T-helper 17 cell (primary cell): ENCODE results near the gene ANKLE1. TPM values are rescaled to one million over a fixed set of nuclear protein-coding genes. Genes with fewer than 3 reads are reported as not detected.

Experiments used
- ATAC-seq: fragments of 150-1000 bp; cut with Tn5 transposase; 2 replicates; pipeline ENCODE4 v1.10.0; 2021; ENCODE audit warnings: mild to moderate bottlenecking, moderate library complexity
- DNase-seq, 3 donors: peaks; one replicate each; pipeline versions ENCODE4 v3.0.0 to v3.0.0-alpha.2; 2020 to 2021
- H3K9me3 ChIP-seq: one replicate; pipeline ENCODE4 v1.7.0; 2013; ENCODE audit warnings: low read length, mild to moderate bottlenecking; ENCODE audit not compliant: control insufficient read depth, poor library complexity, severe bottlenecking
- H3K27ac Mint-ChIP-seq: one replicate; pipeline ENCODE4 v1.8.0; 2022; ENCODE audit warnings: mild to moderate bottlenecking, moderate library complexity, mixed read lengths
- H3K27me3 Mint-ChIP-seq: one replicate; pipeline ENCODE4 v1.8.0; 2022; ENCODE audit warnings: mixed read lengths
- H3K36me3 Mint-ChIP-seq: one replicate; pipeline ENCODE4 v1.8.0; 2022; ENCODE audit warnings: low read depth, mixed read lengths
- H3K4me1 Mint-ChIP-seq: one replicate; pipeline ENCODE4 v1.8.0; 2022; ENCODE audit warnings: mild to moderate bottlenecking, mixed read lengths
- H3K4me3 Mint-ChIP-seq: one replicate; pipeline ENCODE4 v1.8.0; 2022; ENCODE audit warnings: mild to moderate bottlenecking, moderate library complexity, mixed read lengths
- total RNA-seq, 4 donors: library from RNA in 2 of 4; stranded (reverse) in 2 of 4; gene quantifications; one replicate each; pipeline ENCODE4 v1.2.3 and lab custom pipeline; 2022 to 2026

ANKLE1 gene
- total RNA-seq, 2 donors from 2014 or later, result 1.4 to 2.0 TPM

- Mint-ChIP-seq H3K4me1 (peaks cover 21% of the 10 kb centered on the region), H3K36me3 (peaks cover 2% of the 10 kb centered on the region), H3K27ac (no peak overlapping the region), H3K4me3 (peak overlapping the region; percentile 15), H3K27me3 (no peaks in the 10 kb centered on the region)
- H3K9me3 ChIP-seq, result no peaks in the 10 kb centered on the region
- DNase-seq, result no peak
- no peak for ATAC-seq
Measured at GRCh38 chr19:17332677-17333581, 51.2 kb downstream of the ANKLE1 start.

- DNase-seq (peak in 2 of 3 donors; percentile 51 to 53), ATAC-seq (peak; percentile 29)
- H3K4me1 Mint-ChIP-seq, result peaks cover 23% of the 10 kb centered on the region
- H3K27ac Mint-ChIP-seq, result no peak overlapping the region
- no peaks in the 10 kb centered on the region for H3K9me3 ChIP-seq
- no peaks in the 10 kb centered on the region for H3K27me3 Mint-ChIP-seq
- H3K4me3 Mint-ChIP-seq, result peak overlapping the region; percentile 92
- peaks cover 2% of the 10 kb centered on the region for H3K36me3 Mint-ChIP-seq
Measured at GRCh38 chr19:17333611-17334413, 52.1 kb downstream of the ANKLE1 start.

- ATAC-seq, result peak; percentile 68
- H3K27ac Mint-ChIP-seq, result no peak within 1 kb of the TSS
- H3K36me3 Mint-ChIP-seq, result peaks cover 2% of the 10 kb centered on the region
- H3K4me1 Mint-ChIP-seq, result peaks cover 22% of the 10 kb centered on the region
- H3K27me3 Mint-ChIP-seq, result no peaks in the 10 kb centered on the region
- no peaks in the 10 kb centered on the region for H3K9me3 ChIP-seq
- H3K4me3 Mint-ChIP-seq, result peak within 1 kb of the TSS; percentile 92
- peak; percentile 85 to 96 (median 88) for DNase-seq
Measured at GRCh38 chr19:17334414-17335409, 53.0 kb downstream of the ANKLE1 start, which contains the start of gene ANO8. ANO8 (minus strand) TSS chr19:17334855; CDS start chr19:17334670, 185 bp downstream.

- H3K4me3 Mint-ChIP-seq, result peak overlapping the region; percentile 28
- H3K4me1 Mint-ChIP-seq, result peaks cover 23% of the 10 kb centered on the region
- ATAC-seq (no peak), DNase-seq (no peak)
- H3K9me3 ChIP-seq, result no peaks in the 10 kb centered on the region
- H3K27me3 Mint-ChIP-seq, result no peaks in the 10 kb centered on the region
- H3K36me3 Mint-ChIP-seq, result peaks cover 2% of the 10 kb centered on the region
- H3K27ac Mint-ChIP-seq, result no peak overlapping the region
Measured at GRCh38 chr19:17335575-17335974, 53.9 kb downstream of the ANKLE1 start.

Other genes starting within 250 kb of the ANKLE1 start
- 10 to 100 TPM; 18.4 to 26.2 TPM for gene HAUS8, start 206.4 kb upstream of the ANKLE1 start, total RNA-seq
- 100 to 1,000 TPM; 202 to 220 TPM for gene MYO9B, start 206.1 kb upstream of the ANKLE1 start, total RNA-seq
- 10 to 100 TPM; 21.7 to 23.1 TPM for gene USE1, start 66.5 kb upstream of the ANKLE1 start, total RNA-seq
- 10 to 100 TPM; 13.9 to 14.9 TPM for gene OCEL1, start 55.7 kb upstream of the ANKLE1 start, total RNA-seq
- 1 to 10 TPM; 1.8 to 2.1 TPM for gene NR2F6, start 36.0 kb upstream of the ANKLE1 start, total RNA-seq
- gene USHBP1, start 17.2 kb upstream of the ANKLE1 start, total RNA-seq, result under 1 TPM in 1 of 2 donors, not detected in 1; 0.26 TPM
- gene BABAM1, start 14.5 kb upstream of the ANKLE1 start, total RNA-seq, result 10 to 100 TPM; 70.7 to 72.2 TPM
- gene ABHD8, start 21.5 kb downstream of the ANKLE1 start, total RNA-seq, result 1 to 10 TPM; 5.0 to 7.1 TPM
- 10 to 100 TPM; 47.0 to 47.1 TPM for gene MRPL34, start 24.0 kb downstream of the ANKLE1 start, total RNA-seq
- 10 to 100 TPM; 40.3 to 50.3 TPM for gene DDA1, start 27.7 kb downstream of the ANKLE1 start, total RNA-seq
- gene ANO8, start 53.0 kb downstream of the ANKLE1 start, total RNA-seq, result 10 to 100 TPM; 15.9 to 17.7 TPM
- 10 to 100 TPM; 27.5 to 33.3 TPM for gene GTPBP3, start 55.7 kb downstream of the ANKLE1 start, total RNA-seq
- not detected for gene PLVAP, start 95.4 kb downstream of the ANKLE1 start, total RNA-seq
- gene CCDC194, start 112.3 kb downstream of the ANKLE1 start, total RNA-seq, result under 1 TPM in 1 of 2 donors, not detected in 1; 0.44 TPM
- gene BST2, start 123.7 kb downstream of the ANKLE1 start, total RNA-seq, result 10 to 100 TPM; 36.7 to 38.1 TPM
- gene MVB12A, start 138.1 kb downstream of the ANKLE1 start, total RNA-seq, result 10 to 100 TPM; 17.9 to 20.3 TPM
- gene TMEM221, start 166.8 kb downstream of the ANKLE1 start, total RNA-seq, result not detected
- gene NXNL1, start 179.0 kb downstream of the ANKLE1 start, total RNA-seq, result not detected
- 1 to 10 TPM; 5.8 to 7.1 TPM for gene SLC27A1, start 188.6 kb downstream of the ANKLE1 start, total RNA-seq
- gene PGLS, start 229.7 kb downstream of the ANKLE1 start, total RNA-seq, result 10 to 100 TPM; 48.6 to 53.7 TPM